GM21367 (cell line): ENCODE measurements around the gene DLG2.

Experiments used
- ATAC-seq: cut with Tn5 transposase; IDR thresholded peaks from one replicate; pipeline ENCODE4 v1.9.1; 2021; ENCODE audit not compliant: unreplicated experiment

The DLG2 gene

GRCh38 chr11:83918476-83918875 lies 1708.7 kb downstream of the DLG2 start:
- ATAC-seq, result no peak

DNA sequence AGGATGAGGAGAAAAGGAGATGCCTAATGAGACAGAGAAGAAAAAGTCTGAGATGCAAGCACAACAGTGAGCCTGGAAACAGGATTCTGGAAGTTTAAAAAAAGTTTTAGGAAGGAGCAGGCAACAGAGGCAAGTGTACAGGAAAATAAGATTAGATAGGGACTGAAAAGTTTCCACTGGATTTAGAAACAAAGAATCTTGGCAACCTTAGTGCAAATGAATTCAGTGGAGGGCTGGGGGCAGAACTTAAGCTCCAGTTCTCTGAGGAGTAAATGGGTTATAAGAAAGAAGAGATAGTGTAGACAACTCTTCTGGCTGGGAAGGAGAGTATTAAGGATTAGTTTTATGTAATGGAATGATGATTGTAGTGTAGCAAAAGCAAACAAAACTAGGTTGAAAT lies 1712.1 kb downstream of the DLG2 start:
- ATAC-seq, result no peak

GRCh38 chr11:83909579-83910534 lies 1717.3 kb downstream of the DLG2 start:
- ATAC-seq, result no peak

DNA sequence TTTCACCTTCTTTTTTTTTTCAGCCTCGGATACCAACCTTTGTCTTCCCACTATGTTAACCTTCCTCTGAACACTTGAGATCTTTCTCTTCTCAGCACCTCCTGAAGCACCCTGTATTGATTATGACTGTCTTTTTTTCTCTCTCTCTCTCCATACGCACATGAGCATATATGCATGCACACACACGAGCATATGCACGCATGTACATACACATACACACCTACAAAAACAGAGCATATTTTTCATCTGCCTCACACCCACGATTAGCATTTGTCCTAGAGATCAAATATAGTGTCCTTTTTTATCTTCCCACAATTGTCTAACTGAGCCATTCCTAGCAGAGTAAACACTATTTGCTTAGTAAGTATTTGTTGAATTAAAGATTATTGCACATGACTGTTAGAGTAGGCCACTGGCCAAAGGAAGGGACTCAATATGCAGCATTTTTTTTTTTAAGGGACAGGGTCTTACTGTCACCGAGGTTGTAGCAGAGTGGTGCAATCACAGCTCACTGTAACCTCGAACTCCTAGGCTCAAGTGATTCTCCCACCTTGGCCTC lies 1718.8 kb downstream of the DLG2 start:
- ATAC-seq, result no peak

- no peak for ATAC-seq
Observed at GRCh38 chr11:83895516-83895915, 1731.6 kb downstream of the DLG2 start.

- ATAC-seq, result no peak
Observed at GRCh38 chr11:83881428-83881827, 1745.7 kb downstream of the DLG2 start.

GRCh38 chr11:83871054-83871453 lies 1756.1 kb downstream of the DLG2 start:
- no peak for ATAC-seq

DNA sequence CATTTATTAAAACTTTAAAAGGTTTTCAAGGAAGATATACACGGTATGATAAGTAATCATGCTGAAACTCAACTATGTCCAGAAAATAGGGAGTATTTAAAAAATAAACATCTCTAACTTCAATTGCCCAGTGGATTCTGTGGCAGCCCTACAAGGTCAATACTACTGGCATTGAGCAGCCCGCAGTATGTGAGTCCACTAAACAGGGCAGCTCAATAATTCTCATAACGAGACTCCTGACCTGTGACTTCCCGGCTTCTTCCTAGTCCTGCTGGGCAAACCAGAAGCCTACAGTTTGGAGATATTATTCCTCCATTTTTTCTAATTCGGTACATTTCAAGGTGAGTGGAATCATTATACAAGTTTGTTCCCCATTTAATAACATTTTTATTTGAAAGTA lies 1760.5 kb downstream of the DLG2 start:
- ATAC-seq, result no peak

DNA sequence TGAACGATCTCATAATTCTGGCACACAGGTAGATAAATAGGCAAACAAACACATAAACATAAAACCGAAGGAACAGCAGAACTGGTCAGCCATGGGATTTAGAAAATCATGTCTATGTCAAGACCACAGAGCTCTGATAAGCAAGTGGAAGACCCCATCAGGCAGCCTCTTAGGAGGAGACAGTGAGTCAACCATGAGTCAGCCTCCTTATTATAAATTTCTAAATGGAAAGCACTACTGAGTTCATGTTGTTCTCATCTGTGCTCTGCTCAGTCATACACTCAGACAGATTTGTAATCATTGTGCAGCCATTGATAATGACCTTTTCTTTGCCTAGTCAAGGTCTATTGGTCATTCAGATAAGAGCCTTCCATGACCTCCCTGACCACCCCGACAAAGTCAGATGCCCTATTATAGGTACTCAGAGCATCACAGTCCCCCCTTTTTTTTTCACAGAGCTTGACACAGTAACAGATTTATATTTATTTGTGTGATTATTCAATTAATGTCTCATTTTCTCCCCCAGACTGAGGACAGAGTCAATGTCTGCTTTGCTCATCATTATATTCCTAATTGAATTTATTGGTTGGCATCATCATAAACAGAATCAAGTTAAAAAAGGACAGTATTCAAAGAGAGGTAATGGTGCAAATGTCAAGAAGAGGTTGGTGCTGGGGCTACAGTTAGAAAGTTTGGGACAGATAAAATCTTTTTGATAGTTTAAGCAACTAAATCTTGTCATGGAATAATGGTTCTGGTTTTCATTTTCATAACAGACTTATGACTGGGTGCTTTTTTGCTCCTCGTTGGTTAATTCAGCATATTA lies 1761.3 kb downstream of the DLG2 start:
- ATAC-seq, result no peak

DNA sequence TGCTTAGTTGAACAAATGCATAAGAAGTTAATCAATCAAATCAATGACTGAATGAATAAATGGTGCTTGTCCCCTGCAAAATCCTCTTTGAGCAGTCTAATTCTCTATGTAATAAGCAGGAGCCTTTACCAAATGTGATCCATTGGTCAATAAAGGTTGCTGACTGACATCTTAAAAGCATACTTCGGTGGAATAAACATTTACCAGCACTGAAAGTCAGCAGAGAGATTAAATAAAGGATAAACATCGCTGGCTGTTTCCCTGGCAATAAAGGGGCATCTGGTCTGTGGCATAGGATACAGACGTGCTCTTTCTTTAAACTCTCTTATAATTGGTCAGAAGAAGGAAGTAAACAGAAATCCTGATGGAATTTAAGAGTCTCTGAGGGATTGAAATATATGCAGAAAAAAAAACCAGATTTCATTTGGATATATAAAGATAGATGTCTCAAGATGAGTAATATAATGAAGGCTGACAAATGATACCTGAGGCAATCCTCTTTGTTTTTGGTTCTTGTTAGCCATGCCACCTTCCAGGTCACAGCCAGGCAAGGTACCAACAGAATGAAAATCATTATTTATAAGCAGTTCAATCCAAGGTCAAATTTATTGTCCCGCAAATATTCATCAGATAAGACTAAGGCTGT lies 1762.6 kb downstream of the DLG2 start:
- ATAC-seq, result no peak

- ATAC-seq, result no peak
Observed at GRCh38 chr11:83863272-83863671, 1763.9 kb downstream of the DLG2 start.

GRCh38 chr11:83862691-83863090 lies 1764.5 kb downstream of the DLG2 start:
- no peak for ATAC-seq

GRCh38 chr11:83862033-83862432 lies 1765.1 kb downstream of the DLG2 start:
- ATAC-seq, result no peak

DNA sequence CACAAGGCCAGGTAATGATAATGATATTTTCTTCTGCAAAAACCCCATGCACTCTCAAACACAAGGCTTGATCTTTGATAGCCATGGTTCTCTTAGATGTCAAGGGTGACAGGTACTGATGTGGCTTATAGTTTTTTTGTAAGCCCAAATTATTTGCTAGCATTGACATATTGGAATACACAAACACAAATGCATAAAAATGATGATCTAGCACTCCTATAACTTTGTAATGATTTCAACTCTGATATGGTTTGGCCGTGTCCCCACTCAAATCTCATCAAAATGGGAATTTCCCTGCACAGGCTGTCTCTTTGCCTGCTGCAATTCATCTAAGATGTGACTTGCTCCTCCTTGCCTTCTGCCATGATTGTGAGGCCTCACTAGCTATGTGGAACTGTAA lies 1768.5 kb downstream of the DLG2 start:
- no peak for ATAC-seq

- no peak for ATAC-seq
Observed at GRCh38 chr11:83855237-83855636, 1771.9 kb downstream of the DLG2 start.

- ATAC-seq, result no peak
Observed at GRCh38 chr11:83852775-83853442, 1774.2 kb downstream of the DLG2 start.

- ATAC-seq, result no peak
Observed at GRCh38 chr11:83852012-83852411, 1775.1 kb downstream of the DLG2 start.

GRCh38 chr11:83847467-83848034 lies 1779.6 kb downstream of the DLG2 start:
- no peak for ATAC-seq

- ATAC-seq, result no peak
Observed at GRCh38 chr11:83845797-83846196, 1781.3 kb downstream of the DLG2 start.

GRCh38 chr11:83840326-83840725 lies 1786.8 kb downstream of the DLG2 start:
- ATAC-seq, result no peak
